Parathyroid adenoma (tissue), 2 donors: ENCODE data around the gene ITGA8.
"Not testable (repeated sequence)": the region's sequence is repeated elsewhere in the genome, so short reads cannot be mapped to it uniquely, and the experiment has no call there.

ENCODE experiments used
- H2AFZ ChIP-seq: fragments of 300-600 bp; sonication (generic); one replicate; pipeline ENCODE4 v1.7.0; 2017; ENCODE audit warnings: antibody characterized with exemption, mild to moderate bottlenecking
- H3K27ac ChIP-seq: fragments of 300-600 bp; sonication (generic); one replicate; pipeline ENCODE4 v1.7.0; 2017
- H3K27me3 ChIP-seq: fragments of 300-600 bp; sonication (generic); one replicate; pipeline ENCODE4 v1.7.0; 2017; ENCODE audit warnings: low read length; ENCODE audit not compliant: control insufficient read depth, insufficient read depth
- H3K36me3 ChIP-seq: fragments of 300-600 bp; sonication (generic); one replicate; pipeline ENCODE4 v1.7.0; 2017; ENCODE audit warnings: low read length; ENCODE audit not compliant: control insufficient read depth, insufficient read depth
- H3K4me1 ChIP-seq: fragments of 300-600 bp; sonication (generic); one replicate; pipeline ENCODE4 v1.7.0; 2017; ENCODE audit warnings: control low read depth
- H3K4me2 ChIP-seq: fragments of 300-600 bp; sonication (generic); one replicate; pipeline ENCODE4 v1.7.0; 2017; ENCODE audit warnings: low read length
- H3K4me3 ChIP-seq: fragments of 300-600 bp; sonication (generic); one replicate; pipeline ENCODE4 v1.7.0; 2017; ENCODE audit warnings: low read depth, low read length
- H3K79me2 ChIP-seq: fragments of 300-600 bp; sonication (generic); one replicate; pipeline ENCODE4 v1.7.0; 2017; ENCODE audit warnings: control low read depth
- H3K9ac ChIP-seq: fragments of 300-600 bp; sonication (generic); one replicate; pipeline ENCODE4 v1.7.0; 2017; ENCODE audit warnings: mild to moderate bottlenecking
- H3K9me3 ChIP-seq: fragments of 300-600 bp; sonication (generic); one replicate; pipeline ENCODE4 v1.7.0; 2017; ENCODE audit warnings: low read length; ENCODE audit not compliant: control insufficient read depth
- CTCF ChIP-seq: fragments of 300-600 bp; sonication (generic); IDR thresholded peaks from one replicate; pipeline ENCODE4 v1.7.0; 2017; ENCODE audit warnings: antibody characterized with exemption, mild to moderate bottlenecking
- donor health status: primary hyperparathyroidism.

The ITGA8 gene

GRCh38 chr10:15563246-15563645, 156.5 kb downstream of the ITGA8 start:
- no peaks in the 10 kb centered on the region for H3K79me2 ChIP-seq
- H3K9me3 ChIP-seq, result no peaks in the 10 kb centered on the region
- no peak overlapping the region for H3K4me3 ChIP-seq
- H3K27me3 ChIP-seq, result no peaks in the 10 kb centered on the region
- no peak overlapping the region for H2AFZ ChIP-seq
- TF ChIP-seq CTCF, result no peak
- H3K36me3 ChIP-seq, result no peaks in the 10 kb centered on the region
- no peaks in the 10 kb centered on the region for H3K4me1 ChIP-seq
- no peak overlapping the region for H3K4me2 ChIP-seq
- H3K27ac ChIP-seq, result no peak overlapping the region
- H3K9ac ChIP-seq, result no peak overlapping the region

GRCh38 chr10:15562578-15562977, 157.1 kb downstream of the ITGA8 start:
- H3K9me3 ChIP-seq, result no peaks in the 10 kb centered on the region
- no peaks in the 10 kb centered on the region for H3K79me2 ChIP-seq
- H3K27me3 ChIP-seq, result no peaks in the 10 kb centered on the region
- H3K4me3 ChIP-seq, result no peak overlapping the region
- no peaks in the 10 kb centered on the region for H3K36me3 ChIP-seq
- H3K4me2 ChIP-seq, result no peak overlapping the region
- H3K27ac ChIP-seq, result no peak overlapping the region
- H2AFZ ChIP-seq, result no peak overlapping the region
- TF ChIP-seq CTCF, result no peak
- no peak overlapping the region for H3K9ac ChIP-seq
- no peaks in the 10 kb centered on the region for H3K4me1 ChIP-seq

GRCh38 chr10:15562116-15562515, 157.6 kb downstream of the ITGA8 start:
- Histone ChIP-seq H3K79me2 (no peaks in the 10 kb centered on the region), H3K27me3 (no peaks in the 10 kb centered on the region), H3K4me2 (no peak overlapping the region), H3K4me1 (no peaks in the 10 kb centered on the region), H3K36me3 (no peaks in the 10 kb centered on the region), H2AFZ (no peak overlapping the region), H3K4me3 (no peak overlapping the region), H3K27ac (no peak overlapping the region), H3K9ac (no peak overlapping the region), H3K9me3 (no peaks in the 10 kb centered on the region)
- TF ChIP-seq CTCF, result no peak

- no peak overlapping the region for H3K27ac ChIP-seq
- H3K79me2 ChIP-seq, result no peaks in the 10 kb centered on the region
- no peak overlapping the region for H3K9ac ChIP-seq
- no peak overlapping the region for H3K4me2 ChIP-seq
- no peaks in the 10 kb centered on the region for H3K9me3 ChIP-seq
- H2AFZ ChIP-seq, result no peak overlapping the region
- no peaks in the 10 kb centered on the region for H3K27me3 ChIP-seq
- TF ChIP-seq CTCF, result no peak
- no peak overlapping the region for H3K4me3 ChIP-seq
- no peaks in the 10 kb centered on the region for H3K36me3 ChIP-seq
- H3K4me1 ChIP-seq, result no peaks in the 10 kb centered on the region
Measured at GRCh38 chr10:15558136-15558535, 161.6 kb downstream of the ITGA8 start.

GRCh38 chr10:15557168-15557567, 162.6 kb downstream of the ITGA8 start:
- H3K36me3 ChIP-seq, H3K27ac ChIP-seq, H3K9me3 ChIP-seq, H2AFZ ChIP-seq, H3K4me3 ChIP-seq, H3K79me2 ChIP-seq, H3K27me3 ChIP-seq, H3K4me1 ChIP-seq, H3K4me2 ChIP-seq, H3K9ac ChIP-seq: not testable (repeated sequence)
